Activated B cell treated with CpG ODN at 0.5 μM for 24 hours (primary cell): ENCODE measurements around the gene BTBD9. TPM values are rescaled to one million over a fixed set of nuclear protein-coding genes. Genes with fewer than 3 reads are reported as not detected.

Source experiments
- ATAC-seq: fragments of 200-7000 bp; cut with Tn5 transposase; one replicate; pipeline ENCODE4 v1.10.0; 2021; ENCODE audit warnings: low read depth, mild to moderate bottlenecking, moderate library complexity
- CTCF ChIA-PET: fragments of 350-600 bp; sonication (Branson Sonifier 250); formaldehyde crosslinking; loops from one replicate; lab custom pipeline; 2021; ENCODE audit warnings: antibody characterized with exemption; lab: Charles Lee
- POLR2A ChIA-PET: fragments of 350-600 bp; sonication (Branson Sonifier 250); formaldehyde crosslinking; loops from one replicate; lab custom pipeline; 2021; ENCODE audit warnings: antibody characterized with exemption; lab: Charles Lee
- DNase-seq: peaks from one replicate; pipeline ENCODE4 v3.0.0; 2022
- H3K27ac Mint-ChIP-seq: one replicate; pipeline ENCODE4 v1.8.0; 2020; ENCODE audit warnings: mixed read lengths
- H3K27me3 Mint-ChIP-seq: one replicate; pipeline ENCODE4 v1.8.0; 2021; ENCODE audit warnings: mixed read lengths
- H3K36me3 Mint-ChIP-seq: one replicate; pipeline ENCODE4 v1.8.0; 2021; ENCODE audit warnings: low read depth, mixed read lengths
- H3K4me1 Mint-ChIP-seq: one replicate; pipeline ENCODE4 v1.8.0; 2021; ENCODE audit warnings: mixed read lengths
- H3K4me3 Mint-ChIP-seq: one replicate; pipeline ENCODE4 v1.8.0; 2020; ENCODE audit warnings: mild to moderate bottlenecking, mixed read lengths
- H3K9me3 Mint-ChIP-seq: one replicate; pipeline ENCODE4 v1.8.0; 2020; ENCODE audit warnings: mixed read lengths
- intact Hi-C: fragments of 100-400 bp; cut with micrococcal nuclease; formaldehyde crosslinking; loops from one replicate; pipeline ENCODE4 v1.15.1; 2024
- total RNA-seq: library from RNA; stranded (reverse); gene quantifications from 2 replicates; pipeline ENCODE4 v1.2.3, GENCODE V29; 2022
- TF ChIP-seq, protein P1 (sequence below): fragments of 200-600 bp; IDR thresholded peaks from one replicate; pipeline ENCODE4 v1.8.0; 2022; ENCODE audit warnings: antibody characterized with exemption, mild to moderate bottlenecking

The BTBD9 gene
- total RNA-seq, 1 donor from 2014 or later, result 25.7 TPM

DNA sequence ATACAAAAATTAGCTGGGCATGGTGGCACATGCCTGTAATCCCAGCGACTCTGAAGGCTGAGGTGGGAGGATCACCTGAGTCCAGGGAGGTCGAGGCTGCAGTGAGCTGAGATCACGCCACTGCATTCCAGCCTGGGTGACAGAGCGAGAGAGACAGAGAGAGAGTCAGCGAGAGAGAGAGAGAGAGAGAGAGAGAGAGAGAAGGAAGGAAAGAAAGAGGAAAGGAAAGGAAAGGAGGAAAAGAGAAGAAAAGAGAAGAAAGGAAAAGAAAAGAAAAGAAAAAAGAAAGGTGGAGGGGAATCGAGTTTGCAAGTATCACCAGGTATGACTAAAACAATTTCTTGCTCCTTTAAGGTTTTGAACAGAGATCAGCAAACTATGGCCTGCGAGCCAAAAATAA, 152.3 kb downstream of the BTBD9 start:
- H3K36me3 Mint-ChIP-seq, result peaks cover 5% of the 10 kb centered on the region
- DNase-seq (no peak), ATAC-seq (no peak)
- TF ChIP-seq, protein P1, sequence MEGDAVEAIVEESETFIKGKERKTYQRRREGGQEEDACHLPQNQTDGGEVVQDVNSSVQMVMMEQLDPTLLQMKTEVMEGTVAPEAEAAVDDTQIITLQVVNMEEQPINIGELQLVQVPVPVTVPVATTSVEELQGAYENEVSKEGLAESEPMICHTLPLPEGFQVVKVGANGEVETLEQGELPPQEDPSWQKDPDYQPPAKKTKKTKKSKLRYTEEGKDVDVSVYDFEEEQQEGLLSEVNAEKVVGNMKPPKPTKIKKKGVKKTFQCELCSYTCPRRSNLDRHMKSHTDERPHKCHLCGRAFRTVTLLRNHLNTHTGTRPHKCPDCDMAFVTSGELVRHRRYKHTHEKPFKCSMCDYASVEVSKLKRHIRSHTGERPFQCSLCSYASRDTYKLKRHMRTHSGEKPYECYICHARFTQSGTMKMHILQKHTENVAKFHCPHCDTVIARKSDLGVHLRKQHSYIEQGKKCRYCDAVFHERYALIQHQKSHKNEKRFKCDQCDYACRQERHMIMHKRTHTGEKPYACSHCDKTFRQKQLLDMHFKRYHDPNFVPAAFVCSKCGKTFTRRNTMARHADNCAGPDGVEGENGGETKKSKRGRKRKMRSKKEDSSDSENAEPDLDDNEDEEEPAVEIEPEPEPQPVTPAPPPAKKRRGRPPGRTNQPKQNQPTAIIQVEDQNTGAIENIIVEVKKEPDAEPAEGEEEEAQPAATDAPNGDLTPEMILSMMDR, result no peak
- H3K27ac Mint-ChIP-seq, result no peak overlapping the region
- ChIA-PET POLR2A (no interaction called here), CTCF (interaction anchor here (0.6 kb wide), 2 partner anchors 396 to 627 kb away, joined by 3 read pairs; no protein-coding TSS in a partner anchor)
- H3K9me3 Mint-ChIP-seq, result no peaks in the 10 kb centered on the region
- H3K4me1 Mint-ChIP-seq, result peaks cover 6% of the 10 kb centered on the region
- no peaks in the 10 kb centered on the region for H3K27me3 Mint-ChIP-seq
- no peak overlapping the region for H3K4me3 Mint-ChIP-seq
- intact Hi-C loops, result no loop called here

DNA sequence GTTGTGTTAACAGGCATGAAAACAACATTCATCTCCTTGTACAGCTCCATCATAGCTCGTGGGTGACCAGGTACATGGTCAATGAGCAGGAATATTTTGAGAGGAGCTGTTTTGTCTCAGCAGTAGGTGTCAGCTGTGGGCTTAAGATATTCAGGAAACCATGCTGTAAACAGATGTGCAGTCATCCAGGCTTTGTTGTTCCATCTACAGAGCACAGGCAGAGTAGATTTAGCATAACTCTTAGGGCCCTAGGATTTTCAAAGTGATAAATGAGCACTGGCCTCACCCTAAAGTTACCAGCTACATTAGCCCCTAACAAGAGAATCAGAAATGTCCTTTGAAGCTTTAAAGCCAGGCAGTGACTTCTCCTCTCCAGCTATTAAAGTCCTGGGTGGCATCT, 154.2 kb downstream of the BTBD9 start:
- H3K9me3 Mint-ChIP-seq, result no peaks in the 10 kb centered on the region
- TF ChIP-seq, protein P1, result no peak
- POLR2A ChIA-PET, result no interaction called here
- no peak overlapping the region for H3K4me3 Mint-ChIP-seq
- no peak overlapping the region for H3K27ac Mint-ChIP-seq
- ATAC-seq (no peak), DNase-seq (no peak)
- CTCF ChIA-PET, result interaction anchor here (0.6 to 1.4 kb wide), 3 partner anchors 8 to 1159 kb away, joined by 3 to 9 read pairs (median 3); no protein-coding TSS in a partner anchor
- intact Hi-C loops, result no loop called here
- peaks cover 5% of the 10 kb centered on the region for H3K36me3 Mint-ChIP-seq
- H3K27me3 Mint-ChIP-seq, result no peaks in the 10 kb centered on the region
- peaks cover 6% of the 10 kb centered on the region for H3K4me1 Mint-ChIP-seq

DNA sequence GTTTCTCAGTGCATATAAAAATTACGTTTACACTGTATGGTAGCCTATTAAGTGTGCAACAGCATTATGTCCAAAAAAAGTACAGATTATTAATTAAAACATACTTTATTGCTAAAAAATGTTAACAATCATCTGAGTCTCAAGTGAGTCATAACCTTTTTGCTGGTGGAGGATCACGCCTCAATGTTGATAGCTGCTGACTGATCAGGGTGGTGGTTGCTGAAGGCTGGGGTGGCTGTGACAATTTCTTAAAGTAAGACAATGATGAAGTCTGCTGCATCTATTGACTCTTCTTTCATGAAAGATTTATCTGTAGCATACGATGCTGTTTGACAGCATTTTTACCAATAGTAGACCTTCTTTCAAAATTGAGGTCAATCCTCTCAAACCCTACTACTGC, 155.1 kb downstream of the BTBD9 start:
- ATAC-seq (no peak), DNase-seq (no peak)
- H3K9me3 Mint-ChIP-seq, result no peaks in the 10 kb centered on the region
- intact Hi-C loops, result no loop called here
- H3K27ac Mint-ChIP-seq, result no peak overlapping the region
- H3K27me3 Mint-ChIP-seq, result no peaks in the 10 kb centered on the region
- TF ChIP-seq, protein P1, result no peak
- CTCF ChIA-PET, result interaction anchor here (1.4 kb wide), 1 partner anchor 9 kb away, joined by 9 read pairs; no protein-coding TSS in a partner anchor
- H3K4me1 Mint-ChIP-seq, result peaks cover 6% of the 10 kb centered on the region
- no peak overlapping the region for H3K4me3 Mint-ChIP-seq
- POLR2A ChIA-PET, result no interaction called here
- peaks cover 3% of the 10 kb centered on the region for H3K36me3 Mint-ChIP-seq

DNA sequence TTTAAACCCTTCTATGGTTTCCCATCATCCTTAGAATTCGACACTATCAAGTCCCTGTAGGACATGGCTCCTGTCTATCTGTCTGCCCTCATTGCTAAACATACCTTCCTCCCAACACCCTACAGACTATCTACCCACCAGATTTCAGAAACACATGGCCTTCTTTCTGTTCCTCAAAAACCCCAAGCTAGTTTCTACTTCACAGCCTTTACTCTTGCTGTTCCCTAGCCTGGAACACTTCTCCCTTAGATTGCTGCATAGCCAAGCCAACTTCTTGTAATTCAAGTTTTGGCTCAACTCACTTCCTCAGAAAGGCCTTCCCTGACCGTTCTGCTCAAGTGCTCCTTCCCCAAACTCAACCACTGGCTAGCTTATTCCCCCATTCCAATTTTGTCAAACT, 156.2 kb downstream of the BTBD9 start:
- Mint-ChIP-seq H3K36me3 (no peaks in the 10 kb centered on the region), H3K9me3 (no peaks in the 10 kb centered on the region), H3K27ac (no peak overlapping the region), H3K4me1 (peaks cover 8% of the 10 kb centered on the region), H3K27me3 (no peaks in the 10 kb centered on the region), H3K4me3 (no peak overlapping the region)
- DNase-seq, result no peak
- ChIA-PET CTCF (interaction anchor here (1.7 kb wide), 1 partner anchor 11 kb away, joined by 5 read pairs; no protein-coding TSS in a partner anchor), POLR2A (interaction anchor here (0.7 to 1.0 kb wide), 2 partner anchors 89 to 336 kb away, joined by 3 read pairs; no protein-coding TSS in a partner anchor)
- intact Hi-C loops, result no loop called here
- peak; percentile 85 for ATAC-seq
- TF ChIP-seq, protein P1, result no peak

DNA sequence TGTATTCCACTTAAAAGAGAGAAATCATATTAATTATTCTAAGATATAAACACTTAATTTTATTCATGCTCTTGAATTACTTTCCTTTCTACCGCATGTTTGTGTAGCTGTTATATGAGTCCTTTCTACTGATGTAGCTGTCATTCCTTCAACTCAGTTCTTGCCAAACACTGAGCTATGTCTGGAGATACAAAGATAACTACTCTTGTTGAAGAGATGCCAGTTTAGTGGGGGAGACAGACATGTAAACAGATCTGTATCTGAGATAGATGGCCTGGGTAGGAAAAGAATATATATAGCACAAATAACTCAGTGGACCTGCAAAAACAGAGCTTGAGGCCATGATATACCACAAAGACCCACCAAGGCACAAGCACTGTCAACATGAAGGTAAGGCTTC, 157.3 kb downstream of the BTBD9 start:
- H3K36me3 Mint-ChIP-seq, result no peaks in the 10 kb centered on the region
- H3K4me3 Mint-ChIP-seq, result no peak overlapping the region
- POLR2A ChIA-PET, result interaction anchor here (0.7 kb wide), 1 partner anchor 1970 kb away, joined by 8 read pairs; no protein-coding TSS in a partner anchor
- CTCF ChIA-PET, result interaction anchor here (1.7 kb wide), 1 partner anchor 12 kb away, joined by 5 read pairs; no protein-coding TSS in a partner anchor
- ATAC-seq, result no peak
- TF ChIP-seq, protein P1, result no peak
- no peaks in the 10 kb centered on the region for H3K9me3 Mint-ChIP-seq
- intact Hi-C loops, result no loop called here
- H3K27ac Mint-ChIP-seq, result no peak overlapping the region
- H3K27me3 Mint-ChIP-seq, result no peaks in the 10 kb centered on the region
- no peak for DNase-seq
- H3K4me1 Mint-ChIP-seq, result peaks cover 8% of the 10 kb centered on the region
